RWPE2 (cell line): ENCODE measurements around the gene PTPRD.

ENCODE experiments used
- ATAC-seq: fragments of 200-7000 bp; cut with Tn5 transposase; 3 replicates; pipeline ENCODE4 v1.9.1; 2021; ENCODE audit warnings: low read depth
- DNase-seq: peaks from one replicate; pipeline ENCODE4 v3.0.0-alpha.2; 2020; ENCODE audit warnings: low spot score
- H3K27ac ChIP-seq: fragments of 450-650 bp; 2 replicates; pipeline ENCODE4 v1.5.1; 2017; ENCODE audit warnings: mild to moderate bottlenecking; ENCODE audit not compliant: poor library complexity, severe bottlenecking
- H3K27me3 ChIP-seq: fragments of 250-450 bp; sonication (Bioruptor Pico); 2 replicates; pipeline ENCODE4 v1.5.1; 2021; ENCODE audit warnings: mild to moderate bottlenecking, moderate library complexity; ENCODE audit not compliant: insufficient read depth, poor library complexity, severe bottlenecking
- H3K36me3 ChIP-seq: fragments of 250-450 bp; sonication (Bioruptor Pico); 2 replicates; pipeline ENCODE4 v1.5.1; 2020; ENCODE audit warnings: low read depth, mild to moderate bottlenecking, moderate library complexity
- H3K4me1 ChIP-seq: fragments of 250-450 bp; sonication (Bioruptor Pico); 2 replicates; pipeline ENCODE4 v1.5.1; 2021; ENCODE audit warnings: mild to moderate bottlenecking, moderate library complexity; ENCODE audit not compliant: insufficient read depth, poor library complexity, severe bottlenecking
- H3K4me3 ChIP-seq: fragments of 250-450 bp; sonication (Bioruptor Pico); 2 replicates; pipeline ENCODE4 v1.5.1; 2021; ENCODE audit warnings: mild to moderate bottlenecking, moderate library complexity; ENCODE audit not compliant: severe bottlenecking
- H3K9me3 ChIP-seq: fragments of 250-450 bp; sonication (Bioruptor Pico); 2 replicates; pipeline ENCODE4 v1.5.1; 2021; ENCODE audit warnings: mild to moderate bottlenecking, moderate library complexity; ENCODE audit not compliant: severe bottlenecking
- TF ChIP-seq, protein P1 (sequence below): fragments of 450-650 bp; IDR thresholded peaks from one replicate; pipeline ENCODE4 v1.5.1; 2017; ENCODE audit warnings: mild to moderate bottlenecking, moderate library complexity; ENCODE audit not compliant: poor library complexity, severe bottlenecking

The PTPRD gene

DNA sequence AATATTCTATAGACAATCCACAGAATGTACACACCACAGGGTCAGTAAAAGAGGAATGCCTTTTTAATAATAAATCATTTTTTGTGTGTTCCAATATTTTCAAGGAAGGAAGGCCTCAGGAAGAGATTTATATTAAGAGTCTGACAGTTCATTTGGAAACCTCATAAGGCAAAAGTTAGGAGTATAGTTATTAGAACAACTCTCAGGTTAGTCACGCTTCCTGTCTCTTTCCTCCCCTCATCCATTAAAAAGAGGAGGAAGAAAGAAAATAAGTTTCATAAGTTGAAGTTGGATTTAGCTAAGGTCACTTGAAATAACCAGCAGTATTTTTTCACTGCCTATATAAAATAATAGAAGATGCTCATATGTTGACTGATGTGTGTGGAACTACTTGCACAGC is 863.2 kb downstream of the PTPRD start:
- TF ChIP-seq, protein P1, sequence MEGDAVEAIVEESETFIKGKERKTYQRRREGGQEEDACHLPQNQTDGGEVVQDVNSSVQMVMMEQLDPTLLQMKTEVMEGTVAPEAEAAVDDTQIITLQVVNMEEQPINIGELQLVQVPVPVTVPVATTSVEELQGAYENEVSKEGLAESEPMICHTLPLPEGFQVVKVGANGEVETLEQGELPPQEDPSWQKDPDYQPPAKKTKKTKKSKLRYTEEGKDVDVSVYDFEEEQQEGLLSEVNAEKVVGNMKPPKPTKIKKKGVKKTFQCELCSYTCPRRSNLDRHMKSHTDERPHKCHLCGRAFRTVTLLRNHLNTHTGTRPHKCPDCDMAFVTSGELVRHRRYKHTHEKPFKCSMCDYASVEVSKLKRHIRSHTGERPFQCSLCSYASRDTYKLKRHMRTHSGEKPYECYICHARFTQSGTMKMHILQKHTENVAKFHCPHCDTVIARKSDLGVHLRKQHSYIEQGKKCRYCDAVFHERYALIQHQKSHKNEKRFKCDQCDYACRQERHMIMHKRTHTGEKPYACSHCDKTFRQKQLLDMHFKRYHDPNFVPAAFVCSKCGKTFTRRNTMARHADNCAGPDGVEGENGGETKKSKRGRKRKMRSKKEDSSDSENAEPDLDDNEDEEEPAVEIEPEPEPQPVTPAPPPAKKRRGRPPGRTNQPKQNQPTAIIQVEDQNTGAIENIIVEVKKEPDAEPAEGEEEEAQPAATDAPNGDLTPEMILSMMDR: no peak
- no peaks in the 10 kb centered on the region for H3K36me3 ChIP-seq
- H3K9me3 ChIP-seq: no peaks in the 10 kb centered on the region
- no peak overlapping the region for H3K4me3 ChIP-seq
- no peak overlapping the region for H3K27ac ChIP-seq
- no peaks in the 10 kb centered on the region for H3K4me1 ChIP-seq
- no peak for DNase-seq
- no peaks in the 10 kb centered on the region for H3K27me3 ChIP-seq
- ATAC-seq: no peak

DNA sequence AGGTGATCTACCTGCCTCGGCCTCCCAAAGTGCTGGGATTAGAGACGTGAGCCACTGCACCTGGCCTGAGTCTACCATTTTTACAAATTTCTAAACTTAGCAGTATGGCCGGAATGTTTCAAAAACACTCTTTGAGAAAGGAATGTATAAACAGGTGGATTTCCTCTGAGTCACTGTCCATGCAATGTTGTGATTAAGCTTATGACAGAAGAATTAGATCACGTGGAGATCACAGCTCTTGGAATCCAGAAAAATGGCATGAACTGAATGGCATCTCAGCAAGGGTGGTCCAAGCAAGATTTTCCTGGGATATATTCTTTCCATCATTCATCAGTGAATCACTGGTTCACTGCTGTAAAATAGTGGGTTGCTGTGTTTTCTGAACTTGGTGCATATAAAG is 865.0 kb downstream of the PTPRD start:
- no peak overlapping the region for H3K4me3 ChIP-seq
- peak; percentile 52; the same call in 2 of the 3 replicates for ATAC-seq

DNA sequence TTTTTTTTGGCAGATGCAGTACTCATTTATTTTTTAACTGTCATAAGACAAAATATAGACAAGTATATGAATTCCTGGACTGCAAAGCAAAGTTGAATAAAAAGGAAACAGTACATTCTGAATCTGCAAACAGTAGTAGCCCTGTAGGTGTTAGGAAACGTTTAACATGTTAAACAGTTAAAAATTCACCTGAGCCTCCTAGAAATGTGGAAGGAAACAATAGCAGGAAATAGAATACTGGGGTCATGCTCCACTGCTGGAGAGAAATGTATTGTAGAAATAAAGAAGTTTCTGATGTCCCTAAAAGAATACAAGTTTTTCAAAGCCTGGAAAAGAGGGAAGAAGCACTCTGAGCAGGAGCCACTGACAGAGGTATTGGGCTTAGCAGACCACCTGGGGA is 866.0 kb downstream of the PTPRD start:
- no peak for DNase-seq
- Histone ChIP-seq H3K27ac (no peak overlapping the region), H3K4me3 (no peak overlapping the region), H3K36me3 (no peaks in the 10 kb centered on the region), H3K9me3 (no peaks in the 10 kb centered on the region), H3K4me1 (no peaks in the 10 kb centered on the region), H3K27me3 (no peaks in the 10 kb centered on the region)
- ATAC-seq: no peak
- TF ChIP-seq, protein P1: no peak

More for the DNA sequence above, 865.0 kb downstream of the PTPRD start:
- H3K36me3 ChIP-seq: no peaks in the 10 kb centered on the region
- H3K27ac ChIP-seq: no peak overlapping the region
- no peaks in the 10 kb centered on the region for H3K27me3 ChIP-seq
- H3K9me3 ChIP-seq: no peaks in the 10 kb centered on the region
- TF ChIP-seq, protein P1: no peak
- H3K4me1 ChIP-seq: no peaks in the 10 kb centered on the region
- no peak for DNase-seq

DNA sequence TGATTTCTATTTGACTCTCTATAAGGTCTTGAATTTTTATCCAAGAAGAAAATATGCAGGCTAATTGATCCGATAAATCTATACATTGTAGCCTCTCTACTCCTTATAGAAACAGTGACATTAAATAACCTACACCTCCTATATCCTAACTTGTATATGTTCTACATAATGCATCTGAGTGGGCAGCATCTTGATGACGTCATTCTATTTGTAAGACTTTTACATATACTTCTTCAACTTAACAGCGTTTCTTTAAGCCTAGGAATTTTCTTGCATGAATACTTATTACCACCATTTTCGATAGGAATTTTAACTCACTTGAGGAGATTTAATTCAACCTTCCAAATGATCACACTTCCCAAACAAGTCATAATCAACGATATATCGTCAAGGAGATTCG is 869.0 kb downstream of the PTPRD start:
- TF ChIP-seq, protein P1: no peak
- no peak overlapping the region for H3K4me3 ChIP-seq
- ATAC-seq: no peak
- no peaks in the 10 kb centered on the region for H3K4me1 ChIP-seq
- no peaks in the 10 kb centered on the region for H3K36me3 ChIP-seq
- no peak overlapping the region for H3K27ac ChIP-seq
- DNase-seq: no peak
- H3K27me3 ChIP-seq: no peaks in the 10 kb centered on the region
- H3K9me3 ChIP-seq: no peaks in the 10 kb centered on the region

DNA sequence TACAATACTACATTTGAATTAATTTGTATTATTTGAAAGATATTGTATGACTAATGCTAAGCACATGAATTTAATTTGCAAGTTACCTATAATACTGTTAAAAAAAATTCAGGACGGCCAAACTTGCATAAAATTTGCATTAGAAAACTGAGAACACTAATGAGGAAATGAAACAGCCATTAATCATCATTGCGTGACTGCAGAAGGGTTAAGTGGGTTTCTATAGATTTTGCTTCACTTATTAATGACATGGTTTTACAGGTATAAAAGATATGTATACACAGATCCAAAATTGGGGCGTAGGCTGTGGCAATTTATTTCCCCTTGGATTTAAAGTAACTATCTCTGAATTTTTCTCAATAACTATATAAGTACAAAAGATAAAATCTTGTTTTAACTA is 882.6 kb downstream of the PTPRD start:
- no peaks in the 10 kb centered on the region for H3K27me3 ChIP-seq
- TF ChIP-seq, protein P1: no peak
- no peak overlapping the region for H3K27ac ChIP-seq
- H3K4me3 ChIP-seq: no peak overlapping the region
- no peak for DNase-seq
- H3K4me1 ChIP-seq: no peaks in the 10 kb centered on the region
- H3K36me3 ChIP-seq: no peaks in the 10 kb centered on the region
- no peaks in the 10 kb centered on the region for H3K9me3 ChIP-seq
- no peak for ATAC-seq
